Hepatocyte (in vitro differentiated cells): ENCODE measurements around the gene MAGI3. TPM values are rescaled to one million over a fixed set of nuclear protein-coding genes. Genes with fewer than 3 reads are reported as not detected.

Source experiments
- DNase-seq: peaks from one replicate; pipeline ENCODE4 v3.0.0-alpha.2; 2016; ENCODE audit warnings: low spot score
- H2AFZ ChIP-seq: fragments of 200-600 bp; sonication (generic); 2 replicates; pipeline ENCODE4 v1.6.0; 2016; ENCODE audit warnings: antibody characterized with exemption, mild to moderate bottlenecking
- H3K27ac ChIP-seq: fragments of 200-600 bp; sonication (generic); 2 replicates; pipeline ENCODE4 v1.5.1; 2016; ENCODE audit warnings: mild to moderate bottlenecking
- H3K27me3 ChIP-seq: fragments of 200-600 bp; sonication (generic); 2 replicates; pipeline ENCODE4 v1.6.1; 2016
- H3K36me3 ChIP-seq: fragments of 200-600 bp; sonication (generic); replicated peaks from 2 replicates; pipeline ENCODE4 v1.5.1; 2016; ENCODE audit warnings: low read depth; ENCODE audit not compliant: insufficient read depth
- H3K4me1 ChIP-seq: fragments of 200-600 bp; sonication (generic); 2 replicates; pipeline ENCODE4 v1.5.1; 2016; ENCODE audit warnings: mild to moderate bottlenecking, moderate library complexity; ENCODE audit not compliant: insufficient read depth
- H3K4me2 ChIP-seq: fragments of 200-600 bp; sonication (generic); 2 replicates; pipeline ENCODE4 v1.6.0; 2016
- H3K4me3 ChIP-seq: fragments of 200-600 bp; sonication (generic); 2 replicates; pipeline ENCODE4 v1.5.1; 2016; ENCODE audit warnings: mild to moderate bottlenecking
- H3K79me2 ChIP-seq: fragments of 200-600 bp; sonication (generic); 2 replicates; pipeline ENCODE4 v1.6.0; 2017; ENCODE audit warnings: mild to moderate bottlenecking
- H3K9me2 ChIP-seq: fragments of 200-600 bp; sonication (generic); replicated peaks from 2 replicates; pipeline ENCODE4 v1.6.0; 2017; ENCODE audit warnings: mild to moderate bottlenecking; ENCODE audit not compliant: insufficient read depth
- H3K9me3 ChIP-seq: fragments of 200-600 bp; sonication (generic); 2 replicates; pipeline ENCODE4 v1.5.1; 2016; ENCODE audit warnings: low read depth, mild to moderate bottlenecking
- H4K20me1 ChIP-seq: fragments of 200-600 bp; sonication (generic); 2 replicates; pipeline ENCODE4 v1.6.0; 2016; ENCODE audit warnings: mild to moderate bottlenecking; ENCODE audit not compliant: insufficient read depth, poor library complexity, severe bottlenecking
- EZH2 ChIP-seq: fragments of 200-600 bp; sonication (generic); IDR thresholded peaks from 2 replicates; pipeline ENCODE4 v1.6.1; 2016; ENCODE audit warnings: antibody characterized with exemption, mild to moderate bottlenecking, borderline replicate concordance
- EZH2phosphoT487 ChIP-seq: fragments of 200-600 bp; sonication (generic); IDR thresholded peaks from one replicate; pipeline ENCODE4 v1.6.1; 2018; ENCODE audit warnings: antibody characterized with exemption, mild to moderate bottlenecking, low read depth, moderate library complexity; ENCODE audit not compliant: unreplicated experiment, severe bottlenecking
- WGBS: methylation state at CpG from one replicate; pipeline ENCODE4 v1.1.6; 2016; ENCODE audit warnings: low lambda C conversion rate; ENCODE audit errors: missing lambda C conversion rate; 5-methylcytosine and 5-hydroxymethylcytosine counted together
- polyA plus RNA-seq: library from polyadenylated mRNA; unstranded; fragments of >200 nt; fragmentation: Nextera tagmentation; extraction: Ambion mirVana; gene quantifications from 2 replicates; pipeline ENCODE4 v1.2.1, GENCODE V29; 2016
- total RNA-seq: library from RNA; depleted of rRNA; stranded (reverse); fragments of >200 nt; gene quantifications from 2 replicates; pipeline ENCODE4 v1.2.3, GENCODE V29; 2014
- TF ChIP-seq, protein P1 (sequence below): fragments of 200-600 bp; sonication (generic); IDR thresholded peaks from 2 replicates; pipeline ENCODE4 v1.5.1; 2016; ENCODE audit warnings: antibody characterized with exemption, mild to moderate bottlenecking; ENCODE audit not compliant: poor library complexity

Gene MAGI3
- total and polyA plus RNA-seq, 2 experiments from 2014 or later: 15.9 to 22.4 TPM

- Histone ChIP-seq H3K27me3 (no peaks in the 10 kb centered on the region), H3K27ac (no peak overlapping the region), H2AFZ (no peak overlapping the region), H3K36me3 (no peaks in the 10 kb centered on the region), H3K9me2 (no peaks in the 10 kb centered on the region), H3K4me1 (peaks cover 13% of the 10 kb centered on the region), H3K4me3 (no peak overlapping the region), H3K79me2 (peaks cover 88% of the 10 kb centered on the region), H4K20me1 (peaks cover 3% of the 10 kb centered on the region), H3K9me3 (no peaks in the 10 kb centered on the region), H3K4me2 (no peak overlapping the region)
- DNase-seq: no peak
- TF ChIP-seq EZH2phosphoT487 (no peak), EZH2 (no peak)
- TF ChIP-seq, protein P1, sequence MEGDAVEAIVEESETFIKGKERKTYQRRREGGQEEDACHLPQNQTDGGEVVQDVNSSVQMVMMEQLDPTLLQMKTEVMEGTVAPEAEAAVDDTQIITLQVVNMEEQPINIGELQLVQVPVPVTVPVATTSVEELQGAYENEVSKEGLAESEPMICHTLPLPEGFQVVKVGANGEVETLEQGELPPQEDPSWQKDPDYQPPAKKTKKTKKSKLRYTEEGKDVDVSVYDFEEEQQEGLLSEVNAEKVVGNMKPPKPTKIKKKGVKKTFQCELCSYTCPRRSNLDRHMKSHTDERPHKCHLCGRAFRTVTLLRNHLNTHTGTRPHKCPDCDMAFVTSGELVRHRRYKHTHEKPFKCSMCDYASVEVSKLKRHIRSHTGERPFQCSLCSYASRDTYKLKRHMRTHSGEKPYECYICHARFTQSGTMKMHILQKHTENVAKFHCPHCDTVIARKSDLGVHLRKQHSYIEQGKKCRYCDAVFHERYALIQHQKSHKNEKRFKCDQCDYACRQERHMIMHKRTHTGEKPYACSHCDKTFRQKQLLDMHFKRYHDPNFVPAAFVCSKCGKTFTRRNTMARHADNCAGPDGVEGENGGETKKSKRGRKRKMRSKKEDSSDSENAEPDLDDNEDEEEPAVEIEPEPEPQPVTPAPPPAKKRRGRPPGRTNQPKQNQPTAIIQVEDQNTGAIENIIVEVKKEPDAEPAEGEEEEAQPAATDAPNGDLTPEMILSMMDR: no peak
- 97% methylated on average over 3 of the region's 3 CpGs for WGBS
Observed at GRCh38 chr1:113429461-113430153, 39.3 kb downstream of the MAGI3 start.

DNA sequence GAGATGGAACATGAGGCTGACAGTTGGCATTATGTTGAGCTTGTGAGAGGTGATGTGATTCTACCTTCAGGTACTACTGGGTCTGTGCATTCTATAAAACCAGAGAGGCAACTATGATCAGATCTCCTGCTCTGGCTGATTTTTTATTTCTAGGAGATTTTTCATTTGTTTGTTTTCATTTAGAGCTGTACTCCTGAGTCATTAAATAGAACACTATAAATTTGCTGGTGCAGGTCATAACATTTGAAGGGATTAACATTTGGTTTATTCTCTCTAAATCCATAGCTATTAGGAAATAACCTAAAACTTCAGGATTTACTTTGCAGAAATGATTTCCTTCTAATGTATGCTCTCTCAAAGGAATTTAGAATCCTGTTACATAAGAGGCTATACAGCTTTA lies 42.9 kb downstream of the MAGI3 start:
- H3K9me3 ChIP-seq: no peaks in the 10 kb centered on the region
- H3K27me3 ChIP-seq: no peaks in the 10 kb centered on the region
- H3K27ac ChIP-seq: no peak overlapping the region
- H2AFZ ChIP-seq: no peak overlapping the region
- no peaks in the 10 kb centered on the region for H3K36me3 ChIP-seq
- H4K20me1 ChIP-seq: no peaks in the 10 kb centered on the region
- TF ChIP-seq, protein P1: no peak
- TF ChIP-seq EZH2 (no peak), EZH2phosphoT487 (no peak)
- no peak overlapping the region for H3K4me3 ChIP-seq
- no peak overlapping the region for H3K4me2 ChIP-seq
- peaks cover 94% of the 10 kb centered on the region for H3K79me2 ChIP-seq
- peaks cover 13% of the 10 kb centered on the region for H3K4me1 ChIP-seq
- DNase-seq: no peak
- no peaks in the 10 kb centered on the region for H3K9me2 ChIP-seq

GRCh38 chr1:113434081-113434873 lies 44.0 kb downstream of the MAGI3 start:
- Histone ChIP-seq H3K27ac (peak overlapping the region; percentile 7), H3K4me2 (peak overlapping the region; percentile 55), H3K9me3 (no peaks in the 10 kb centered on the region), H2AFZ (no peak overlapping the region), H4K20me1 (no peaks in the 10 kb centered on the region), H3K4me3 (no peak overlapping the region), H3K9me2 (no peaks in the 10 kb centered on the region), H3K4me1 (peaks cover 13% of the 10 kb centered on the region), H3K79me2 (peaks cover 89% of the 10 kb centered on the region), H3K36me3 (no peaks in the 10 kb centered on the region), H3K27me3 (no peaks in the 10 kb centered on the region)
- TF ChIP-seq, protein P1: no peak
- TF ChIP-seq EZH2phosphoT487: no peak
- DNase-seq: peak; percentile 22
- whole genome bisulfite sequencing: 91% methylated on average over 2 of the region's 2 CpGs
